HL-60 (cell line): ENCODE data around the gene SERPINA9.

Source experiments
- CTCF ChIP-seq: IDR thresholded peaks from one replicate; pipeline ENCODE4 v1.5.1; 2011; ENCODE audit warnings: low read length, control low read depth, inconsistent platforms; ENCODE audit not compliant: insufficient read depth
- GABPA ChIP-seq: IDR thresholded peaks from 2 replicates; pipeline ENCODE4 v1.6.1; 2012; ENCODE audit warnings: low read depth
- POLR2AphosphoS5 ChIP-seq: IDR thresholded peaks from 2 replicates; pipeline ENCODE4 v1.6.1; 2012; ENCODE audit warnings: low read depth
- REST ChIP-seq: IDR thresholded peaks from 2 replicates; pipeline ENCODE4 v1.6.1; 2012; ENCODE audit warnings: low read depth; ENCODE audit not compliant: insufficient replicate concordance

GRCh38 chr14:94466706-94467370 lies 9.2 kb downstream of the SERPINA9 start:
- TF ChIP-seq CTCF (no peak), GABPA (no peak), REST (no peak), POLR2AphosphoS5 (no peak)
